OCI-LY1 (cell line): ENCODE data around the gene GPSM1.

Source experiments
- H2AFZ ChIP-seq: fragments of 200-600 bp; sonication (generic), shearing (Covaris generic); 2 replicates; pipeline ENCODE4 v1.6.0; 2014; ENCODE audit warnings: antibody characterized with exemption, mild to moderate bottlenecking, low read length
- H3F3A ChIP-seq: fragments of 200-600 bp; sonication (generic), shearing (Covaris generic); 2 replicates; pipeline ENCODE4 v1.6.0; 2014; ENCODE audit warnings: mild to moderate bottlenecking, antibody characterized with exemption, low read length, moderate library complexity; ENCODE audit not compliant: insufficient read depth
- H3K27ac ChIP-seq: fragments of 200-600 bp; sonication (generic); 2 replicates; pipeline ENCODE4 v1.5.1; 2014; ENCODE audit warnings: low read length, mixed run types, mild to moderate bottlenecking, low read depth; ENCODE audit not compliant: poor library complexity, severe bottlenecking
- H3K27me3 ChIP-seq: fragments of 200-600 bp; sonication (generic); 2 replicates; pipeline ENCODE4 v1.6.0; 2014; ENCODE audit warnings: antibody characterized with exemption, mild to moderate bottlenecking, low read length, moderate library complexity; ENCODE audit not compliant: insufficient read depth
- H3K36me3 ChIP-seq: fragments of 200-600 bp; sonication (generic); 2 replicates; pipeline ENCODE4 v1.6.1; 2014; ENCODE audit warnings: mild to moderate bottlenecking, antibody characterized with exemption, low read length, moderate library complexity, mixed read lengths; ENCODE audit not compliant: insufficient read depth
- H3K4me1 ChIP-seq: fragments of 200-600 bp; sonication (generic); 2 replicates; pipeline ENCODE4 v1.5.1; 2014; ENCODE audit warnings: mild to moderate bottlenecking, low read length, moderate library complexity; ENCODE audit not compliant: insufficient read depth, severe bottlenecking
- H3K4me2 ChIP-seq: fragments of 200-600 bp; sonication (generic), shearing (Covaris generic); 2 replicates; pipeline ENCODE4 v1.6.1; 2014; ENCODE audit warnings: low read length
- H3K4me3 ChIP-seq: fragments of 200-600 bp; sonication (generic); 2 replicates; pipeline ENCODE4 v1.5.1; 2014; ENCODE audit warnings: low read length, low read depth, mild to moderate bottlenecking, mixed read lengths; ENCODE audit not compliant: poor library complexity, severe bottlenecking
- H3K79me2 ChIP-seq: fragments of 200-600 bp; shearing (Covaris generic); 2 replicates; pipeline ENCODE4 v1.6.1; 2016; ENCODE audit warnings: mixed run types, low read length, mixed read lengths; ENCODE audit not compliant: insufficient read depth
- H3K9ac ChIP-seq: fragments of 200-600 bp; sonication (generic), shearing (Covaris generic); 2 replicates; pipeline ENCODE4 v1.6.1; 2014; ENCODE audit warnings: mild to moderate bottlenecking, low read length, mixed read lengths
- H3K9me2 ChIP-seq: fragments of 200-600 bp; sonication (generic), shearing (Covaris generic); 2 replicates; pipeline ENCODE4 v1.6.1; 2014; ENCODE audit warnings: low read depth, mild to moderate bottlenecking, low read length, mixed read lengths
- H3K9me3 ChIP-seq: fragments of 200-600 bp; shearing (Covaris generic); 2 replicates; pipeline ENCODE4 v1.6.1; 2014; ENCODE audit warnings: low read length, mixed read lengths
- H4K20me1 ChIP-seq: fragments of 200-600 bp; sonication (generic), shearing (Covaris generic); 2 replicates; pipeline ENCODE4 v1.6.0; 2016; ENCODE audit warnings: mild to moderate bottlenecking, low read length; ENCODE audit not compliant: insufficient read depth
- CTCF ChIP-seq: fragments of 200-600 bp; sonication (generic), shearing (Covaris generic); IDR thresholded peaks from 2 replicates; pipeline ENCODE4 v1.5.1; 2017; ENCODE audit warnings: mild to moderate bottlenecking, antibody characterized with exemption, low read length, moderate library complexity, mixed read lengths
- EZH2 ChIP-seq: fragments of 200-600 bp; sonication (generic), shearing (Covaris generic); IDR thresholded peaks from 2 replicates; pipeline ENCODE4 v1.8.0; 2017; ENCODE audit warnings: borderline replicate concordance, mixed run types, mild to moderate bottlenecking, antibody characterized with exemption, low read length, moderate library complexity, mixed read lengths

GPSM1 gene

GRCh38 chr9:136355616-136356557 lies 28.5 kb downstream of the GPSM1 start:
- H3K27me3 ChIP-seq: peaks cover 17% of the 10 kb centered on the region; the same call in 1 of the 2 replicates
- H3K4me2 ChIP-seq: no peak overlapping the region
- no peaks in the 10 kb centered on the region for H3K36me3 ChIP-seq

GRCh38 chr9:136357202-136357725 lies 29.9 kb downstream of the GPSM1 start:
- H3K36me3 ChIP-seq: no peaks in the 10 kb centered on the region
- peaks cover 17% of the 10 kb centered on the region; the same call in 1 of the 2 replicates for H3K27me3 ChIP-seq
- H3K4me2 ChIP-seq: no peak overlapping the region
- no peak overlapping the region for H2AFZ ChIP-seq
- no peaks in the 10 kb centered on the region for H4K20me1 ChIP-seq
- H3F3A ChIP-seq: no peaks in the 10 kb centered on the region
- no peak overlapping the region for H3K9ac ChIP-seq
- no peaks in the 10 kb centered on the region for H3K9me2 ChIP-seq
- no peak overlapping the region for H3K4me3 ChIP-seq
- no peaks in the 10 kb centered on the region for H3K9me3 ChIP-seq
- H3K4me1 ChIP-seq: no peaks in the 10 kb centered on the region
- no peaks in the 10 kb centered on the region for H3K79me2 ChIP-seq
- no peak overlapping the region for H3K27ac ChIP-seq
- no peak for TF ChIP-seq CTCF
- no peak for TF ChIP-seq EZH2

More at GRCh38 chr9:136355616-136356557, 28.5 kb downstream of the GPSM1 start:
- TF ChIP-seq EZH2: no peak
- TF ChIP-seq CTCF: no peak
- no peak overlapping the region for H2AFZ ChIP-seq
- H3F3A ChIP-seq: no peaks in the 10 kb centered on the region
- no peaks in the 10 kb centered on the region for H4K20me1 ChIP-seq
- no peak overlapping the region for H3K4me3 ChIP-seq
- no peaks in the 10 kb centered on the region for H3K79me2 ChIP-seq
- H3K9me2 ChIP-seq: no peaks in the 10 kb centered on the region
- H3K9ac ChIP-seq: no peak overlapping the region
- H3K9me3 ChIP-seq: no peaks in the 10 kb centered on the region
- H3K27ac ChIP-seq: no peak overlapping the region
- no peaks in the 10 kb centered on the region for H3K4me1 ChIP-seq

- no peak overlapping the region for H3K27ac ChIP-seq
- no peaks in the 10 kb centered on the region for H3K36me3 ChIP-seq
- no peaks in the 10 kb centered on the region for H3F3A ChIP-seq
- no peak overlapping the region for H3K9ac ChIP-seq
- H3K4me3 ChIP-seq: no peak overlapping the region
- peaks cover 6% of the 10 kb centered on the region for H3K4me1 ChIP-seq
- no peaks in the 10 kb centered on the region for H4K20me1 ChIP-seq
- no peaks in the 10 kb centered on the region for H3K79me2 ChIP-seq
- H2AFZ ChIP-seq: no peak overlapping the region
- no peaks in the 10 kb centered on the region for H3K9me3 ChIP-seq
- H3K27me3 ChIP-seq: peaks cover 14% of the 10 kb centered on the region; the same call in 1 of the 2 replicates
- TF ChIP-seq EZH2: no peak
- no peak for TF ChIP-seq CTCF
- no peaks in the 10 kb centered on the region for H3K9me2 ChIP-seq
- no peak overlapping the region for H3K4me2 ChIP-seq
These were observed 30.7 kb downstream of the GPSM1 start for GRCh38 chr9:136358016-136358415.
